ENCODE results near the gene CDC42BPB.

Gene CDC42BPB

DNA sequence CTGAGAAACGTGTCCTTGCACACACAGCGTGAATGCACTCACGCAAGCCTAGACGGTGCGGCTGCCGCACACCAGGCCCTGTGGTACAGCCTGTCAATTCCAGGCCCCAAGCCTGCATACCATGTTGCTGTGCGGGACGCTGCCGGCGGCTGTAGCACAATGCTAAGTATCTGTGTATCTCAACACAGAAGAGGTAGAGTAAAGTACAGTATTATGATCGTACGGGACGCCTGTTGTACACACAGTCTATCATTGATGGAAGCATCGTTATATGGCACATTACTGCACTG lies 89.9 kb downstream of the CDC42BPB start:
- Histone ChIP-seq H3K4me3 (ENCODE audit: low read depth in 1 of 2, low read length in 2 of 2) (no peak overlapping the region), H2AFZ (ENCODE audit: low read depth, low read length) (no peak overlapping the region), H3K79me2 (ENCODE audit: insufficient read depth, low read length) (no peaks in the 10 kb centered on the region), H3K27me3 (ENCODE audit: insufficient read depth, low read length, poor library complexity) (no peaks in the 10 kb centered on the region), H3K27ac (ENCODE audit: low read length) (no peak overlapping the region), H3K4me2 (ENCODE audit: insufficient read depth, low read length) (no peak overlapping the region), H4K20me1 (ENCODE audit: insufficient read depth, low read length) (no peaks in the 10 kb centered on the region; the same call in 1 of the 2 replicates), H3K36me3 (ENCODE audit: insufficient read depth, low read length) (no peaks in the 10 kb centered on the region), H3K9me3 (ENCODE audit: insufficient read depth, low read length, severe bottlenecking) (no peaks in the 10 kb centered on the region), H3K4me1 (ENCODE audit: insufficient read depth, low read length) (no peaks in the 10 kb centered on the region), H3K9ac (ENCODE audit: low read depth, low read length) (no peak overlapping the region)
- TF ChIP-seq, protein P1, sequence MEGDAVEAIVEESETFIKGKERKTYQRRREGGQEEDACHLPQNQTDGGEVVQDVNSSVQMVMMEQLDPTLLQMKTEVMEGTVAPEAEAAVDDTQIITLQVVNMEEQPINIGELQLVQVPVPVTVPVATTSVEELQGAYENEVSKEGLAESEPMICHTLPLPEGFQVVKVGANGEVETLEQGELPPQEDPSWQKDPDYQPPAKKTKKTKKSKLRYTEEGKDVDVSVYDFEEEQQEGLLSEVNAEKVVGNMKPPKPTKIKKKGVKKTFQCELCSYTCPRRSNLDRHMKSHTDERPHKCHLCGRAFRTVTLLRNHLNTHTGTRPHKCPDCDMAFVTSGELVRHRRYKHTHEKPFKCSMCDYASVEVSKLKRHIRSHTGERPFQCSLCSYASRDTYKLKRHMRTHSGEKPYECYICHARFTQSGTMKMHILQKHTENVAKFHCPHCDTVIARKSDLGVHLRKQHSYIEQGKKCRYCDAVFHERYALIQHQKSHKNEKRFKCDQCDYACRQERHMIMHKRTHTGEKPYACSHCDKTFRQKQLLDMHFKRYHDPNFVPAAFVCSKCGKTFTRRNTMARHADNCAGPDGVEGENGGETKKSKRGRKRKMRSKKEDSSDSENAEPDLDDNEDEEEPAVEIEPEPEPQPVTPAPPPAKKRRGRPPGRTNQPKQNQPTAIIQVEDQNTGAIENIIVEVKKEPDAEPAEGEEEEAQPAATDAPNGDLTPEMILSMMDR (IDR thresholded peaks at IDR 0.05; ENCODE audit: borderline replicate concordance, extremely low read depth, low read length, poor library complexity, severe bottlenecking) = no peak
- TF ChIP-seq EZH2 (IDR thresholded peaks at IDR 0.05; ENCODE audit: borderline replicate concordance, low read depth, low read length, severe bottlenecking) = no peak
- DNase-seq (no peak), ATAC-seq (ENCODE audit: insufficient read depth, low read depth) (no peak)

DNA sequence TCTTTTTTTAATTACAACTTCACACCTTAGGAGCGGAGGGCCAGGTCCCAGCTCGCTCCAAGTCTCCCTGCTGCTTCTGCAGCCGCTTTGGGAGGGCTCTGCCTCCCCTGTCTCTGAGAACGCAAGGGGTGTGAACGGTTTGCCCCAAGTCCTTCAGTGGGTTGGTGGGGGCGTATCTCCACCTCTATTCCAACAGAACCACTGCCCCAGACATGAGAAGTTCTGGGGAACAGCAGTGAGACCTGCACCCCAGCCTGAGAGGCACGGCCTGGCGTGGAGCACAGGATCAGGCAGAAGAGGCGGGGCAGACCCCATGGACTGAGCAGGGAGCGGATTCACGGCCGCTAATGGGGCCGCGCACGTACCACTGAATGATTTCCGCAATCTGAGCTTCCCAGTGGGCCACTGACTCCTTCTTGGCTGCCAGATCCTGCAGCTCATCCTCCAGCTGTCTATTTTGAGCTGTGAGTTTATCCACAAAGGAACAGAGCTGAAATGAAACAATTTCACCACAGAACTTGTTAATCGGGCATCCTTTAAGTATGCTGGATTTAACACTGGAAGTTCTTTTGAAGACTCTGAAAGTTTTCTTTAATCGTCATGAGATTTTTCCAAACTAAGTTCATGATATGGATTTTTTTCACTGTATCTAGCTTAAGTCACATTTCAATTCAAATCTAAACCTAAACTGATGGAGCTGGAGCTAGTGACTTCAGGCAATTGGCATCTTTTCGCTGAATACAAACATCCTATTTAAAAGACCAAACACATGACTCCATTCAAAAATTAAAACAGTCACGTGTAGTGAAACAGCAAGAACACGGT lies 90.5 kb downstream of the CDC42BPB start:
- no peak for ATAC-seq (ENCODE audit: insufficient read depth, low read depth)
- TF ChIP-seq, protein P1 (IDR thresholded peaks at IDR 0.05; ENCODE audit: borderline replicate concordance, extremely low read depth, low read length, poor library complexity, severe bottlenecking) = no peak
- no peak for TF ChIP-seq EZH2 (IDR thresholded peaks at IDR 0.05; ENCODE audit: borderline replicate concordance, low read depth, low read length, severe bottlenecking)
- DNase-seq = no peak
- no peaks in the 10 kb centered on the region for H3K79me2 ChIP-seq (ENCODE audit: insufficient read depth, low read length)
- H3K9me3 ChIP-seq (ENCODE audit: insufficient read depth, low read length, severe bottlenecking) = no peaks in the 10 kb centered on the region
- H3K36me3 ChIP-seq (ENCODE audit: insufficient read depth, low read length) = no peaks in the 10 kb centered on the region
- no peaks in the 10 kb centered on the region for H3K27me3 ChIP-seq (ENCODE audit: insufficient read depth, low read length, poor library complexity)
- H3K4me3 ChIP-seq (ENCODE audit: low read depth in 1 of 2, low read length in 2 of 2) = no peak overlapping the region
- no peaks in the 10 kb centered on the region; the same call in 1 of the 2 replicates for H4K20me1 ChIP-seq (ENCODE audit: insufficient read depth, low read length)
- H3K9ac ChIP-seq (ENCODE audit: low read depth, low read length) = no peak overlapping the region
- no peak overlapping the region for H2AFZ ChIP-seq (ENCODE audit: low read depth, low read length)
- no peaks in the 10 kb centered on the region for H3K4me1 ChIP-seq (ENCODE audit: insufficient read depth, low read length)
- H3K4me2 ChIP-seq (ENCODE audit: insufficient read depth, low read length) = no peak overlapping the region
- H3K27ac ChIP-seq (ENCODE audit: low read length) = no peak overlapping the region

DNA sequence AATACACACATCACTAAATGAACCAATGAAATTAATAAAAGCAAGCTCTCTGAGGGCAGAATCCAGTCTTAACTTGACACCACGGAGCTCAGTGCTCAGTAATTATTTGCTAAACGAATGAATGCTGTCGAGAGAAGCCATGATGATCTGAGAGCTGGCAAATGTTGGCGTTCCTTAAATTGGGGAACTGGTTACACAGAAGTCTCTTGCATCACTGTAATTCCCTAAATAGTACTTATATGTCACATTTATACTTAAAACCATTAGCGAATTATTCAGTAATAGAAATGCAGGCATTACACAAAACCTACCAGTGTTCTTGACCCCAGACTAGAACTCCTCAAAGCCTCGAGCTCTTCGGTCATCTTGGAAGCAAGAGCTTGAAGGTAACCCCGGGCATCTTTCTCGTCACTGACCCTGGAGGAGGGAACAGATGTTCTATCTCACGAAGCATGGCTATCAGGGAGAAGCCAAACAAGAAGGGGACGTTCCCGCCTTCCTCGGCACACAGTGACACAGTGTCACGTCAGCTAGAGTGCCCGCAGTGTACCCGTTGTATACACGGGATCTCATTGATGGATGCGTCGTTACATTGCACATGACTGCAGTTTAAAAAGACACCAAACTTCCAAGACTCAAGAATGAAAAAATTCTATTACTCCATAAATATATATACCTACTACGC lies 91.2 kb downstream of the CDC42BPB start:
- DNase-seq (no peak), ATAC-seq (ENCODE audit: insufficient read depth, low read depth) (no peak)
- Histone ChIP-seq H3K79me2 (ENCODE audit: insufficient read depth, low read length) (no peaks in the 10 kb centered on the region), H3K9me3 (ENCODE audit: insufficient read depth, low read length, severe bottlenecking) (no peaks in the 10 kb centered on the region), H3K4me3 (ENCODE audit: low read depth in 1 of 2, low read length in 2 of 2) (no peak overlapping the region), H3K9ac (ENCODE audit: low read depth, low read length) (no peak overlapping the region), H3K27ac (ENCODE audit: low read length) (no peak overlapping the region), H3K27me3 (ENCODE audit: insufficient read depth, low read length, poor library complexity) (no peaks in the 10 kb centered on the region), H4K20me1 (ENCODE audit: insufficient read depth, low read length) (no peaks in the 10 kb centered on the region; the same call in 1 of the 2 replicates), H3K36me3 (ENCODE audit: insufficient read depth, low read length) (no peaks in the 10 kb centered on the region), H3K4me1 (ENCODE audit: insufficient read depth, low read length) (no peaks in the 10 kb centered on the region), H2AFZ (ENCODE audit: low read depth, low read length) (no peak overlapping the region), H3K4me2 (ENCODE audit: insufficient read depth, low read length) (no peak overlapping the region)
- TF ChIP-seq EZH2 (IDR thresholded peaks at IDR 0.05; ENCODE audit: borderline replicate concordance, low read depth, low read length, severe bottlenecking) = no peak
- TF ChIP-seq, protein P1 (IDR thresholded peaks at IDR 0.05; ENCODE audit: borderline replicate concordance, extremely low read depth, low read length, poor library complexity, severe bottlenecking) = no peak

All from DND-41 (cell line).